Posterior vena cava (tissue), 2 donors: ENCODE data around the gene PTPRD. TPM values are rescaled to one million over a fixed set of nuclear protein-coding genes. Genes with fewer than 3 reads are reported as not detected.
"Not testable (repeated sequence)": the region's sequence is repeated elsewhere in the genome, so short reads cannot be mapped to it uniquely, and the experiment has no call there.

Experiments
- DNase-seq: peaks from one replicate; pipeline ENCODE4 v3.0.0-alpha.2; 2020; ENCODE audit warnings: low spot score
- intact Hi-C, 2 donors: fragments of 100-400 bp; cut with DNase I; formaldehyde crosslinking; loops; one replicate each; pipeline versions ENCODE4 v1.14.1 to v1.14.2; 2022 to 2023
- total RNA-seq, 2 donors: library from RNA; stranded (reverse); fragmentation: NEBNext Ultra II Directional; extraction: Animal tissue kit (Norgen Biotek cat#: 25700); gene quantifications; one replicate each; pipeline ENCODE4 v1.2.1, GENCODE V29; 2021
- donor health status: DM: yes; HTN: yes; CAD: no.
- donor health status: DM: yes; HTN: yes; CAD: no.

PTPRD gene
- total RNA-seq, 2 donors from 2014 or later = 21.4 to 51.2 TPM

DNA sequence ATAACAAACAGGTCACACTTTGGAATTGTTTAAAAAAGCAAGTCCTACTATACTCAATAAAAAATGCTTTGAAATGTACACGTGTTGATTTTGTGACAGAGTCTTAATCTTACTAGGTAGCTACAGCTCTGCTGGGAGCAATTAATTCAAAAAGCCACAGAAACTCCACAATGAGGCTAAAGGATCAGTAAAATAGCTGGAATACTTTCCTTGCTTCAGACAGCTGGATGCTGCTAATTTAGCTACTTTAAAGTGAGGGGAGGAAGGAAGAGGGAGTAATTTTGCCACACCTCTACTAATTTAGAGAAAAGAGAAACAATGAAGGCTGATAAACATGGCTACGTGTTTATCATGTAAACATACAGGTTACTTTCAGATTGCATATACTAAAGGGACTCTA lies 1885.6 kb downstream of the PTPRD start:
- DNase-seq = no peak
- intact Hi-C loops = no loop called here

DNA sequence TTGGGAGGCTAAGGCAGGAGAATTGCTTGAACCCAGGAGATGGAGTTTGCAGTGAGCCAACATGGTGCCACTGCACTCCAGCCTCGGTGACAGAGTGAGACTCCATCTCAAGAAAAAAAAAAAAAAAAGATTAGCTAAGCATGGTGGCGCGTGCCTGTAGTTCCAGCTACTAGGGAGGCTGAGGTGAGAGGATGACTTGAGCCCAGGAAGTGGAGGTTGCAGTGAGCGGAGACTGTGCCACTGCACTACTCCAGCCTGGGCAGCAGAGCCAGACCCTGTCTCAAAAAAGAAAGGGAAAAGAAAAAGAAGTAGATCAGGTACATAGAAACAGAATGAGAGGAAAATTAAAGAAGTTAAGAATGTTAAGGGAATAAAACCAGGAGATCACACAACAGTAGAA lies 1886.1 kb downstream of the PTPRD start:
- intact Hi-C loops = no loop called here
- no peak for DNase-seq

DNA sequence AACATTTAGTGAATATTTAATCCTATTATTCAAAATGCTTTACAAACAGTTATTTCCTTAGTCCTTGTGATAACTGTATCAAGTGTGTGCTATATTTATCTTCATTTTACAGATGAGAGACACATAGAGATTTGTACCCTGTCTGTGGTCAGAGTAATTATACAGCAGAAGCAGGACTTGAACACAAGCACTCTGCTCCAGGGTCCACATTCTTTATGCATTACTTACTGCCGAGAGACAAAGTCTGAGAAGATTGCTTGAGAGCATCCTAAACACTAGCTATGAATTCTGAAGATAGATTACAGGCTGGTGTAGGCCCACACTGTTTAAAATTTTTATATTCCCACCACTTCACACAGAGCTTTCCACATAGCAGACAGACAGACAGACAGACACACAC lies 1887.2 kb downstream of the PTPRD start:
- intact Hi-C loops = no loop called here
- no peak for DNase-seq

DNA sequence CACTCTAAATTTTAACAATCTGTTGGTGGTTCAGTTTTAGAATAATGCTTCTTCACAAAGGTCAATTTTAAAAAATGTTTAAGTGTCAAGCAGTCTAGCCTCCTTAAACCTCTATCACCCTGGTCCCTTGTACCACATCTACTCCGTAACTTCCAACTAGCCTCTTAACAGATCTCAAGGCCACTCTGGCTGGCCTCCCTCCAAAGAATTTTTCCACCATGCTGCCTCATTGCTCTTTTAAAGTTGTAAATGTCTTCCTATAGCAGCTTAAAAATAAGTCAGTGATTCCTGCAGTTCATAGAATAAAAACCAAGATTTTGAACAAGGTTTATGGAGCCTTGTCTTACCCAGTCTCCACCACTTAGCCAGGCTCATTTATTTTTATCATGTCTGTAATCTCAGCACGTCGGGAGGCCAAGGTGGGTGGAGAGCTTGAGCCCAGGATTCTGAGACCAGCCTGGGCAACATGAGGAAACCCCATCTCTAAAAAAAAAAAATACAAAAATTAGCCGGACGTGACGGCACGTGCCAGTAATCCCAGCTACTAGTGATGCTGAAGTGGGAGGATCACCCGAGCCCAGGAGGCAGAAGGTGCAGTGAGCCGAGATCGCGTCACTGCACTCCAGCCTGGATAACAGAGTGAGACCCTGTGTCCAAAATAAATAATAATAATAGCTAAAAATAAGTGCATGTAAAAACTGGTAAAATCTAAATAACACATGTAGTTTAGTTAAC lies 1888.4 kb downstream of the PTPRD start:
- intact Hi-C loops = no loop called here
- DNase-seq = no peak

DNA sequence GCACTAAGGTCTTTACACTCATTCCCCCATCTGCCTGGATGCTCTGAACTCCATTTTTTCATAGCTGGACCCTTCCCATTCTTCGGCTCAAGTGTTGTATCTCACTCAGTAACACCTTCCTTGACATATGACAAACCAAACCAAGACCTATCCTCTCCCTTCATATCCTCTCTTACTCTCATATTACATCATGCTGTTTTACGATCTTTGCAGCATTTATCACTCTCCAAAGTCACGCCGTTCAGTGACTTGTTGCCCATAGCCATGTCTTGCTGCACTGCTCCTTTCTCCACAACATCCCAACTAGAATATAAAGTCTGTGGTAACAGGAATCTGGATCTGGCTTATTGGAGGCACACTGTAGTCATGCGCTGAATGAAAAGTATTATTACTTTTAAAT lies 1889.6 kb downstream of the PTPRD start:
- no peak for DNase-seq
- intact Hi-C loops = no loop called here

DNA sequence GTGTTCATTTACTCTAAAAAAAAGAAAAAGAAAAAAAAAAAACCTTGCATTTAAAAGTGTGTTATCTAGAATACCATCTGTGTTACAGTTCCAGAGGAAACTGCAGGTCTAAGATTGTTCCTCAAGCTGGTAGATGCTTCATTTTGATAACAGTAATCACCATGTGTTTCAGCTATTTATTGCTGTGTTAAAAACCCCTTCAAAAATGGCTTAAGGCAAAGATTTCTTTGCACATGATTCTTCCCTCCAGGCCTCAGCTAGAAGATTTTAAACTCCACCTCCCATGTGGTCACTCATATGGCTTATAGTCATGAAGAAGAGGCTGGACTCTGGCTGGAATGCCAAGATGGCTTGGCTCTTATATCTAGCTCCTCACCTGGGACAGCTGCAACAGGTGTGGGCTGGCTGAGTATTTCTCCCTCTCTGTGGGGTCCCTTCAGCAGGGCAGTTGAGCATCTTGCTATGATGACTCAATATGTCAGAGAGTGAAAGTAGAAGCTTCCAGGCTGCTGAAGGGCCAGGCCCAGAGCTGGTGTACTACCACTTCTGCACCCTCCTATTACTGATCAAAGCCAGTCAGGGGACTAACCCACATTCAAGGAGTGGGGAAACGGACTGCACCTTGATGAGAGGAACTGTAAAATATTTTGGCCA lies 1892.8 kb downstream of the PTPRD start:
- intact Hi-C loops = no loop called here
- DNase-seq = no peak

DNA sequence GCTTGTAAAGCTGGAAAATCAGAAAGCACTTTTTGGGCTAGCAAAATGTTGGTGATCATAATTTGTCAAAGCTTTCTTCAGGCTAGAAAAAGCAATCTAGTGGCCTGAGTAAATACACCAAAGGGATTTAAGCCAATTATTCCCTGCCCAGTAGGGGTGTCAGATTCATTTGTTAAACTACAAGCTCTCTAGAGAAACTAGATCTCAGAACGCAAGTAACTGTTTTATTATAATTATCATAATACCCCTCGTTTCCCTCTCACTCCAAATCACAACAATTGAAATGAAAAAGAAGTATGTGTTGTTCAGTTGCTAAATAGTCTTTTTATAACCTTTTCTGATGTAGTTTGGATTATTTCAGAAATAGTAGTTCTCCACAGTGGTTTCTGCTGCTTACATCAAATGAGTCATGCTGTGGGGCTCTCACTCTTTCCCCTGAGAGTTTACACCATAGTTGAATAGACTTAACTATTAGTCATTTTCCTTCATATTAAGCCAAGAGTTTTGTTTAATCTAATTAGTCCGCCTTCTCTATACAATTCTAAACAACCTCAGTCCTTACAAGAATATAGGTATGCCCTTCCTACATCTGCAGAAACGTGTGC lies 1894.6 kb downstream of the PTPRD start:
- intact Hi-C loops = no loop called here
- no peak for DNase-seq

DNA sequence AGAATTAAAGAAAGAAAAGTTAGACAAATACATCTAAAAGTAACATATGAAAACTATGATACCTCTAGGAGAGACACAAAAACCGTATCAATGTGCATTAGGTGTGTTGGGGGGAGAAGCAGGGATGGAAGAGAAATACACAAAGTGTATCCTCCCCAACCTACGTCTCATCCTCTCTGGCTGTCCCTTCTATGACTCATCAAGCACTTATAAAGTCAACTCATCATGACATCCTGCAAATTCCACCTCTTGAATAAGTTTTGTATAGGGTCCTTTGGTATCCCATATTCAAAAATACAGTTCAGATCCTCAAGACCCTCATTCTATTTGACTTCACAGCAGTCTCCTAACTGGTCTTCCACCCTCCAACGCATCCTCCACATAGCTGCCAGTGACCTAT lies 1895.7 kb downstream of the PTPRD start:
- no peak for DNase-seq
- intact Hi-C loops = no loop called here

DNA sequence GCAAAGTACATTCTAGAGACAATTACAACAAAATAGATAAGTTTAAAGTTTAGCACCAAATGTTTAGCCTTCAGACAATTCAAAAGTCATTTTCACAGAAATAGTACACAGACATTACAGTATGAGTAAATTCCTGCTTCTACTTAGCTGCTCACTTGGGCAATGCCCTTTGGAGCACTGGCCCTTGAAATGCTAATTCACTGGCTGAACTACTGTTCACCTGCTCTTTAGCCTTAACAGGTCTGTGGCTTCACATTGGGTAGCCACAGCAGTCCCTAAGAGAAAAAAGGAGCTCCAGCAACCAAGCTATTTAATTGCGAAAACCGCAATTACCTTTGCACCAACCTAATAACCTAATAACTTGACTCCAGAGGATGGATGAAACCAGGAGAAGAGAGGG lies 1897.0 kb downstream of the PTPRD start:
- intact Hi-C loops = no loop called here
- DNase-seq = no peak

DNA sequence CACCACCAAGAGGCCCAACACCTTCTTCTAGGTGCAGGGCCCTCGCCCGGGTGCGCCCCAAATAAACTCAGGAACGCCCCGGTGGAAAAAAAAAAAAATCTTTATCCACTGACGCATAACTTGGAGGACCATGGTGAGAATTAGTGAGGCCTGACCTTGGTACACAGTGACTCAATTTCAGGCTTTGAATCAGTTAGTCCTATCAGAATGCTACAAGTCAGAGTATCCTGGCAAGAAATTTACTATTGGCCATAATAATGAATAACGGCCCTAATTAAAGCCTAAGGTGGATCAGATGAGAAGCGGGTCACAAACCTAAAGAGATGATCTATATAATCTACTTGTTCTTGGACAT lies 1899.0 kb downstream of the PTPRD start:
- DNase-seq = no peak
- intact Hi-C loops = no loop called here

DNA sequence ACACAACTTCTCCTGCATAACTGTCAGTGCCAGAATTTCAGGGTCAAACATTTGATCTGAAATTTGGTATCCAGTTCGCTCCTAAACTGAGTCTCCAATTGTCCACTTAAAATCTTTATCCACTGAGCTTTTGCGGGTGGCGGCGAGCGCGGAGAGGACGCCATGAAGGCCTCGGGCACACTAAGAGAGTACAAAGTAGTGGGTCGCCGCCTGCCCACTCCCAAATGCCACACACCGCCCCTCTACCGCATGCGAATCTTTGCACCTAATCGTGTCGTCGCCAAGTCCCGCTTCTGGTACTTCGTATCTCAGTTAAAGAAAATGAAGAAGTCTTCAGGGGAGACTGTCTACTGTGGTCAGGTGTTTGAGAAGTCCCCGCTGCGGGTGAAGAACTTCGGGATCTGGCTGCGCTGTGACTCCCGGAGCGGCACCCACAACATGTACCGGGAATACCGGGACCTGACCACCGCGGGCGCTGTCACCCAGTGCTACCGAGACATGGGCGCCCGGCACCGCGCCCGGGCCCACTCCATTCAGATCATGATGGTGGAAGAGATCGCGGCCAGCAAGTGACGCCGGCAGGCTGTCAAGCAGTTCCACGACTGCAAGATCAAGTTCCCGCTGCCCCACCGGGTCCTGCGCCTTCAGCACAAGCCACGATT lies 1899.5 kb downstream of the PTPRD start:
- intact Hi-C loops = no loop called here

DNA sequence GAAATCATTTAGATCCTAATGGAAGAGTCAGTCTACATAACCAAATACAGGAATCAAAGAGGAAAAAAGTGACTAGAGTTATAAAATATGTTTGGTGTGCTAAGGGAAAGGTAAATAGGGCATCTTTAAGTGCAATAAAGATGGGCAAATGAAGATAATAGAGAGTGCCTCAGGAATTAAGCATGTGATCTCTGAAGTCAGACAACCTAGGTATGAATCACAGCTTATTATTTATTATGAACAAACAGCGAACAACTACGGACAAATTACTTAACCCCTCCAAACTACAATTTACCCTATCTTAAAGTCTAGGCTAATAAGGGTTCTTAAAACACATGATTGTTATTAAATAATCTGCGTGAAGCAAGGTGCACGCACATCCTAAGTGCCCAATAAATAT lies 1903.1 kb downstream of the PTPRD start:
- intact Hi-C loops = no loop called here
- no peak for DNase-seq

More for the DNA sequence above, 1899.5 kb downstream of the PTPRD start:
- DNase-seq = no peak

DNA sequence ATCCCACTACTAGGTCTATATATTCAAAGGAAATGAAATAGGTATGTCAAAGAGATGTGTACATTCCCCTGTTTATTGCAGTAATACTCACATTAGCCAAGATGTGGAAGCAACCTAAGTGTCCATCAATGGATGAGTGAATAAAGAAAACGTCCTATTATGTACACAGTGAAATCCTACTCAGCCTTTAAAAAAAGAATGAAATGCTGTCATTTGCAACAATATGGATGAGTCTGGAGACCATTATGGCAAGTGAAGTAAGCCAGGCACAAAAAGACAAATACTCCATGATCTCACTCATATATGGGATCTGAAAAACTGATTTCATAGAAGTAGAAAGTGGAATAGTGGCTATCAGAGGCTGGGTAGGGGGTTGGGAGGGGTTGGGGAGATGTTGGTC lies 1904.1 kb downstream of the PTPRD start:
- no peak for DNase-seq
- intact Hi-C loops = no loop called here

DNA sequence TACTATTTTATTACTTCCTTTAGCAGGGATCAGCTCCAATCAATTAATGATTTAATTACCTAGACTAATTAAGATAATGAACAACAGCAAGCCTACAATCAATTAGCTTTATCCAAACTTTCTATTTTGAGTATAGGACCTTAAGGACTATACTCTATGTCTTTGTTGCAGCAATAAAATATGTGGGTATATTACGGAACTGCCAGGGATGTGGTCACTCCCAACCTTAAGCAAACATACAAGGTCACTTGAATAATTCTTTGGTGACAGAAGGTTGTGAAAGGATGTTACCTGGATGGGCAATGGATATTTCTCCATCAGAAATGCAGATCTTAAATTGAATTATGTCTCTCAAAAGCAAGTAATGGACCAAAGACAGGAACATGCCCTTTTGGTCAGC lies 1905.8 kb downstream of the PTPRD start:
- no peak for DNase-seq
- intact Hi-C loops = no loop called here

DNA sequence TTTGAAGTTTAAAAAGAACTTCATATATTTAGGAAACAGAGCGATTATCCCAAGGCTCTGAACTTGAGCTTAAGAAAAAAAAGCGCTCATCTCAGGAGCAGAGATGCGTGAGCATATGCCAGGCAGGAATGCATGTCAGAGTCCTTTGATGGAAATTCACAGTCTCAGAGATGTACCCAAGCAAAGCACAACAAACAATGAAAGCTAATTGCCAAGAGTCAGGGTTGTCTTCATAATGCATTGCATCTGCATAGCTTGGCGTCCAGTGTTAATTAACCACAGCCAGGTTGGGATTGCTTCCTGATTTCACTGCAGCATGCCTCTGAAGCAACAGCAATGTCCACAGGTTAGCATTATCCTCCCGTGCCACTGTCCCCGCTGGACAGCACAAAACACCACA lies 1906.3 kb downstream of the PTPRD start:
- intact Hi-C loops = no loop called here

DNA sequence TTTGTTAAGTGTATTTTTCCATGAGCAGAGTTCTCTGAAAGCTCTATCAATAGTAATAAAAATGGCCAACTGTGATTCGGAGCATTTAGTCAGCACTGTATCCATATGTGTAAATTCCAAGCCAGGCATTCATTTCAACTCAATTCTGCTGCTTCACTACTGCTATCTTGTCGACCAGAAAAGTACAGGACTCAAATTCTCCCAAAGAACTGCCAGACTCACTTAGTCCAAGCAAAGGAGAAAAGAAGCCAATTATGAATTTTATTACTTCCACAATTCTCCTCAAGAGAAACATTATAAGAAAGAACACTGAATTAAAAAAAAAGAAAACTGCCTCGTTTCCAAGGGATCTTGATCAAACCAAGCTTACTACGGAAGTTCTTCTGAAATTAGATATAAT lies 1906.9 kb downstream of the PTPRD start:
- DNase-seq = no peak
- intact Hi-C loops = no loop called here

More for the DNA sequence above, 1906.3 kb downstream of the PTPRD start:
- no peak for DNase-seq

DNA sequence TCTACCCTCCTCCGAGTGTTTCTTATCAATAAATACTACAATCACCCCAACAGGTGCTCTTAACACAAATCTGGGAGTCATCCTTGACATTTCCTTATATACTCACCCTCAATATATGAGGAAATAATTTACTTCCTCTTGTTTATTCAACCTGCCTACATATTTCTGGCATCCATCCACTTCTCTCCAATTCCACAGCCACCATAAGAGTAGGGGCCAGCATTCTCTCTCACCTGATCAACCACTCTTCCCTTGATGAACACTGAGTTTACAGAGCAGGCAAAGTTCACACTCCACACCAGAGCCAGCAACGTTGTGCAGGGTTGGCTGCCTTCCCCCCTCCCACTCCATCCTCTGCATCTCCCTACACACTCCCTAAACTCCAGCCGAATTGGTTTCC lies 1908.9 kb downstream of the PTPRD start:
- intact Hi-C loops = no loop called here
- DNase-seq = no peak

DNA sequence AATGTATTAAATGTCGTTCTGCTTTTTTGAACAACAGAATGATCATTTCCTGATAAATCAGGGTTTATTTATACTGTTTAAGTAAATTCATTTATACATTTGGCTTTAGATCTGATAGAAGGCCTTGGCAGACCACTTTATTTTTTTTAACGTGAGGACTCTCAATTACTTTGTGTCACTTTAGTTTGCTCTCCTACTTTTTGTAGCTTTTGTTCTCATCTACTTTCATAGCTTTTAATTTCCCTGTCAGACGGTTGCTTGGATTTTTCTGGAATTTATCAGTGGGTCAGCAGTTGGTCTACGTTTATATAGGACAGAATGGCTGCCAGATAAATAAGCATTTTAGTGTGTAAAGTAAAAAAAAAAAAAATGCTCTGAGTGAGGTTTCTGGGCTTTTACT lies 1910.9 kb downstream of the PTPRD start:
- DNase-seq = no peak
- intact Hi-C loops = no loop called here

DNA sequence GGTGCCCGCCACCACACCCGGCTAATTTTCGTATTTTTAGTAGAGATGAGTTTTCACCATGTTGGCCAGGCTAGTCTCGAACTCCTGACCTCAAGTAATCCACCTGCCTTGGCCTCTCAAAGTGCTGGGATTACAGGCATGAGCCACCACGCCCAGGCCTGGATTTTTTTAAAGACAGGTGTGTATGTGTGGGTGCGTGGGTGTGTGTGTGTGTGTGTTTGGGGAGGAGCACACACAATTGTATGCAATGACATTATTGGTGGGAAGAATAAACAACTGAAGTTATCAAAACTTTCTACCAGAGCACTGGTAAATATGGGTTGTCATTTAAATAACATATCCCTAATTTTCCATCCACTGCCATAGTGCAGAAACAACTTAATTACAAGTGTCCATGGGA lies 1915.2 kb downstream of the PTPRD start:
- DNase-seq, intact Hi-C loops: not testable (repeated sequence)

DNA sequence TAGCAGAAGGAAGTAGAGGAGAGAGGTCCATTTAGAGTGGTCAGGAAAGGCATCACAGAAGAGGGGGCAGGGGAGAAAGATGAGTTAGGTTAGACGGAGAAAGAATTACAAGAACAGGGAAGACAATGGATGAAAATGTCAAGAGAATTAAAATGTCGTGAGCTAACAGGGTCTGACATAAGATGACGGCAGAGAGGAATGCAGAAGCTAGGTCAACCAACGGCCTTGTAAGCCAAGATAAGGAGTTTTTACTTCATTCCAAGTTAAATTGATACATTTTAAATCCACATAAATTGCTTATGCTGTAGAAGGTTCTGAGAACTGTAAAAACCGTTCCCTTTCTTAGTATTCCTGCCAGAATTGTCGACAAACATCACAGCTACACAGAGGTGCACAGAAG lies 1916.3 kb downstream of the PTPRD start:
- DNase-seq = no peak
- intact Hi-C loops = no loop called here
